ENCODE results near the gene CDC42SE1. TPM values are rescaled to one million over a fixed set of nuclear protein-coding genes. Genes with fewer than 3 reads are reported as not detected.

CDC42SE1 gene
- polyA plus RNA-seq, 1 experiment = 60.4 TPM

GRCh38 chr1:151085953-151086559 lies 26.6 kb upstream of the CDC42SE1 start:
- ChIA-PET CTCF (interaction anchor here (0.8 to 1.3 kb wide), 3 partner anchors 14 to 62 kb away, joined by 3 to 10 read pairs (median 3); partner anchors contain the start of gene GABPB2), POLR2A (no interaction called here)

GRCh38 chr1:151072224-151072623 lies 12.8 kb upstream of the CDC42SE1 start:
- TF ChIP-seq CTCF (IDR thresholded peaks at IDR 0.05; ENCODE audit: insufficient read depth, low read depth, low read length) = no peak
- Histone ChIP-seq H3K4me3 (ENCODE audit: low read depth, low read length) (no peak overlapping the region), H3K27me3 (ENCODE audit: control insufficient read depth, insufficient read depth, low read length) (no peaks in the 10 kb centered on the region), H3K36me3 (ENCODE audit: control insufficient read depth, insufficient read depth, low read length) (no peaks in the 10 kb centered on the region)
- no peak for DNase-seq (ENCODE audit: low read depth)
- POLR2A ChIA-PET = no interaction called here
- CTCF ChIA-PET = interaction anchor here (0.8 to 2.2 kb wide), 6 partner anchors 11 to 497 kb away, joined by 3 to 18 read pairs (median 4); partner anchors contain the start of gene MLLT11

More at GRCh38 chr1:151085953-151086559, 26.6 kb upstream of the CDC42SE1 start:
- TF ChIP-seq CTCF (IDR thresholded peaks at IDR 0.05; ENCODE audit: insufficient read depth, low read depth, low read length) = no peak
- H3K4me3 ChIP-seq (ENCODE audit: low read depth, low read length) = no peak overlapping the region
- H3K27me3 ChIP-seq (ENCODE audit: control insufficient read depth, insufficient read depth, low read length) = no peaks in the 10 kb centered on the region
- DNase-seq (ENCODE audit: low read depth) = no peak
- no peaks in the 10 kb centered on the region for H3K36me3 ChIP-seq (ENCODE audit: control insufficient read depth, insufficient read depth, low read length)

- peak; percentile 69 for DNase-seq (ENCODE audit: low read depth)
- no peaks in the 10 kb centered on the region for H3K36me3 ChIP-seq (ENCODE audit: control insufficient read depth, insufficient read depth, low read length)
- POLR2A ChIA-PET = no interaction called here
Observed at GRCh38 chr1:151070474-151071276, 11.3 kb upstream of the CDC42SE1 start, which contains the start of gene GABPB2. GABPB2 (plus strand) TSS chr1:151070761; CDS start chr1:151088190, 17,429 bp downstream.

GRCh38 chr1:151069103-151069486 lies 9.7 kb upstream of the CDC42SE1 start:
- Histone ChIP-seq H3K27me3 (ENCODE audit: control insufficient read depth, insufficient read depth, low read length) (no peaks in the 10 kb centered on the region), H3K36me3 (ENCODE audit: control insufficient read depth, insufficient read depth, low read length) (no peaks in the 10 kb centered on the region), H3K4me3 (ENCODE audit: low read depth, low read length) (no peak overlapping the region)
- no peak for TF ChIP-seq CTCF (IDR thresholded peaks at IDR 0.05; ENCODE audit: insufficient read depth, low read depth, low read length)
- no peak for DNase-seq (ENCODE audit: low read depth)
- CTCF ChIA-PET = no interaction called here
- POLR2A ChIA-PET = no interaction called here

More at GRCh38 chr1:151070474-151071276, 11.3 kb upstream of the CDC42SE1 start, which contains the start of gene GABPB2:
- Histone ChIP-seq H3K4me3 (ENCODE audit: low read depth, low read length) (peak within 1 kb of the TSS; percentile 94), H3K27me3 (ENCODE audit: control insufficient read depth, insufficient read depth, low read length) (no peaks in the 10 kb centered on the region)
- CTCF ChIA-PET = interaction anchor here (0.6 to 2.2 kb wide), 15 partner anchors 9 to 160 kb away, joined by 3 to 18 read pairs (median 4); partner anchors contain the start of genes C1orf56, MINDY1 and MLLT11
- peak; percentile 99 for TF ChIP-seq CTCF (IDR thresholded peaks at IDR 0.05; ENCODE audit: insufficient read depth, low read depth, low read length)

GRCh38 chr1:151067185-151067584 lies 7.8 kb upstream of the CDC42SE1 start:
- POLR2A ChIA-PET = no interaction called here
- no peak for DNase-seq (ENCODE audit: low read depth)
- CTCF ChIA-PET = no interaction called here
- no peak for TF ChIP-seq CTCF (IDR thresholded peaks at IDR 0.05; ENCODE audit: insufficient read depth, low read depth, low read length)
- Histone ChIP-seq H3K27me3 (ENCODE audit: control insufficient read depth, insufficient read depth, low read length) (no peaks in the 10 kb centered on the region), H3K4me3 (ENCODE audit: low read depth, low read length) (no peak overlapping the region), H3K36me3 (ENCODE audit: control insufficient read depth, insufficient read depth, low read length) (no peaks in the 10 kb centered on the region)

All from BJ (cell line).